OCI-LY7 (cell line): ENCODE data around the gene CYP2R1.

Experiments
- CTCF ChIP-seq: fragments of 200-600 bp; sonication (generic); conservative IDR thresholded peaks from 2 replicates; pipeline ENCODE4 v1.5.1; 2014; ENCODE audit warnings: mild to moderate bottlenecking, antibody characterized with exemption, low read length, moderate library complexity, mixed read lengths
- EZH2phosphoT487 ChIP-seq: fragments of 200-600 bp; sonication (generic); IDR thresholded peaks from 2 replicates; pipeline ENCODE4 v1.6.1; 2018; ENCODE audit warnings: low read depth, borderline replicate concordance, mild to moderate bottlenecking, mixed run types, antibody characterized with exemption, low read length, moderate library complexity, mixed read lengths

DNA sequence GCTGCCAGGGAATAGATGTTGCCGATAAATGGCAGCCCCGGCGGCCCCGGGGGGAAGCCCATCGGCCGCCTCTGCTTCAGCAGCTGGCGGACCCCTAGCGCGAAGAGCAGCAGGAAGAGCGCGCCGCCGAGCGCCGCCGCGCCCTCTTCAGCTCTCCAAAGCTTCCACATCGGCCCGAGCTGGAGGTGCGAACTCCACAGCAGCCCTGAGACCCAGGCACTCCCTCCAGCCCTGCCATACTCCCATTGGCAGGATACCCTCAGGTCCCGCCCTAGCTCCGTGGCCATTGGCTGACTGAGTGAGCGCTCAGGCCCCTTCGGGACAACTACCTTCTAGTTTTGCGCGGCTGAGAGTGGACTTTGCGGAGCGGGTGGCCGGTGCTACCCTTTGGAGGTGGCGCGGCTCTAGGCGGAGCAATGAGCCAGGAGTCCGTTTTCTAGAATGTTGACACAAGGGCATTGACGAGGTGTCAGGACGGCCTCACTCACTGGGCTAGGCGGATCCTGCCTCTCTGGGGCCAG is at the start of gene CYP2R1:
- peak; percentile 30; the same call in 1 of the 2 replicates for TF ChIP-seq CTCF
- TF ChIP-seq EZH2phosphoT487: no peak
